Activated naive CD4-positive, alpha-beta T cell treated with Interleukin-2 at 50 U/mL for 16 hours (primary cell): ENCODE results near the gene KIF21B.
"Not testable (repeated sequence)": the region's sequence is repeated elsewhere in the genome, so short reads cannot be mapped to it uniquely, and the experiment has no call there.

Experiments used
- DNase-seq: peaks from one replicate; pipeline ENCODE4 v3.0.0-alpha.2; 2020

KIF21B gene

GRCh38 chr1:200969726-200970561, 53.6 kb downstream of the KIF21B start:
- DNase-seq: no peak

GRCh38 chr1:200968469-200969410, 54.8 kb downstream of the KIF21B start:
- DNase-seq: no peak

DNA sequence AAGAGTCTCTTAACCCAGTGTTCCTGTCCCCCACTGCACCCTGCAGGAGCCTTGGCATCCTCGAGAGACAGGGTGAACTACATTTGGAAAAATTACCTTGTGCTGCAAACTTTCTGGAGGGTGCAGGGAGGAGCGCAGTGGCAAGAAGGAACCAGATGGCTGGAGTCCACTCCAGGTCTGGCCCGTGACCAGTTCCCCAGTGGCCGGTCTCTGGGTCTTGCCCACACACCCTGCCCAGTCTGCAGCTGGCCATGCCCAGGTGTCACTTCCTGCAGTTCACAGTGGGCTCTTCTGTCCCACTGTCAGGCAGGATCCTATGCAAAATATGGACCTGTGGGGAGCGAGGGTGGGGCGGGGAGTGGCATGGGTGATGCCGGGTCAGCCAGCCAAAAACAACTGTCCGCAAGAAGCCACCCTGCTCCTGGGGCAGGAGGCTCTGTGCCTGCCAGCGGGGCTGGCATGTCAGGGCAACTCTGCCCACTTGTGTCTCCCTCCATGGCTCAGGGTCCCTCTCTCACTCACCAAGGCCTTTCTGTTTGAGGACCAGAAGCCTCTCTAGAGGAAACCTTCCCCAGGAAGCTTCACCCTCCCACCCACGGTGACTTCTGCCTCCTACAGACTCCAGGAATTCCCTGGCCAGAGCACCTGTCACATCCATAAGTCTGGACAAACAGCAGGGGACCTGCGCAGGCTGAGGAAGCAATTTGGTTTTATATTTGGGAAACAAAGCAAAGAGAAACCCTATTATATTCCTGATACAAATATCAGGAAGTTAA, 55.6 kb downstream of the KIF21B start:
- DNase-seq: no peak

DNA sequence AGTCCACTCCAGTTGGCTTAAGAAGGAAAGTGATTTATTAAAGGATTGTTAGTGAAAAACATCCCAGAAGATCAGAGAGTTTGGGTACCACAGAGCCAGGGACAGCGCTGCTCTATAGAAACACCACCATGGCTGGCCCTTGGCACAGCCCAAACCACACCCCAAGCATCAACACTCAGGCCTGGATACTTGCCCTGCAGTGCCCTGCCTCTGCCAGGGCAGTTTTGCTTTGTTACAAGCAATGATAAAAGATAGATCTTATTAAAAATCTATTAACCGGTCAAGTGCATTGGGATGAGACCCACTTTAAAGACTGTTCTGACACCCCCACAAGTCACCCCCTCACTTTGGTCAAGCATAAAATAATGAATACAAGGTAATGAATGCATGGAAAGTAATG, 56.6 kb downstream of the KIF21B start:
- DNase-seq: no peak

- DNase-seq: no peak
Measured at GRCh38 chr1:200965111-200965805, 58.3 kb downstream of the KIF21B start.

DNA sequence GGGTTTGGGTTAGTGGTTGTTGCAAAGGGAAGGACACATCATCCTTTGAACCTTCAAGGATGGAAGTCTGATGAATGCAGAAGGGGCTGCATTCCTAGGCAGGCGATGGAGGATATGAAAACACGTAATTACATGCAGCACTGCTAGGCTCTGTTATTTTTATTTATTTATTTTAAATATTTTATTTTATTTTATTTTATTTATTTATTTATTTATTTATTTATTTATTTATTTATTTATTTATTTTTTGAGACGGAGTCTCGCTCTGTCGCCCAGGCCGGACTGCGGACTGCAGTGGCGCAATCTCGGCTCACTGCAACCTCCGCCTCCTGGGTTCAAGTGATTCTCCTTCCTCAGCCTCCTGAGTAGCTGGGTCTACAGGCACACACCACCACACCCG, 59.6 kb downstream of the KIF21B start:
- not testable (repeated sequence) for DNase-seq

- DNase-seq: no peak
Measured at GRCh38 chr1:200963076-200963475, 60.4 kb downstream of the KIF21B start.

DNA sequence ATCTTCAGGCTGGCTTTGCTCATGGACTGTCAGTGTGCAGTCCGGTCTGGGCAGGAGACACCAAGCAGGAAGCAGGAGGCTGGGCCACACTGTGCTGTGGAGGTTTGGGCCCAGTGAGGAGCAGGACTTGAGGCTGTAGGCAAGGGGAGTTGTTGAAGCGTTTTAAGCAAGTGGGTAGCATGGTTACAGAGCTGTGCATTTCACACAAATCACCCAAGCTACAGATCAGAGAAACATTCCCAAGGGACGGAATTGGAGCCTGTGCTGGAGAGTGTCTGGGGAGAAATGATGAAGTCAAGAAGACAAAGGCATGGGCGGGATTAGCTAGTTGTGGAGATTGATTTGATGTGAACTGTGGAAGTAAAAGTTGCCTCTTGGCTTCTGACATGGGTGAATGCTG, 60.9 kb downstream of the KIF21B start:
- no peak for DNase-seq

DNA sequence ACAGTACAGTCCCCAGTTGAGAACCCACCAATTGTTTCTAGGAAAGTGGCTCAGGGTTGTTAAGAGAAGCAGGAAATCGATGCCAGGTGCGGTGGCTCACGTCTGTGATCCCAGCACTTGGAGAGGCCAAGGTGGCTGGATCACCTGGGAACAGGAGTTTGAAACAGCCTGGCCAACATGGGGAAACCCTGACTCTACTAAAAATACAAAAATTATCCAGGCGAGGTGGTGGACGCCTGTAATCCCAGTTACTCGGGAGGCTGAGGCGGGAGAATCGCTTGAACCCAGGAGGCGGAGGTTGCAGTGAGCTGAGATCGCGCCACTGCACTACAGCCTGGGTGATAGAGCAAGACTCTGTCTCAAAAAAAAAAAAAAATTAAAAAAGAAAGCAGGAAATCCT, 61.4 kb downstream of the KIF21B start:
- not testable (repeated sequence) for DNase-seq

GRCh38 chr1:200960948-200961340, 62.6 kb downstream of the KIF21B start:
- no peak for DNase-seq

- no peak for DNase-seq
Measured at GRCh38 chr1:200960236-200960947, 63.1 kb downstream of the KIF21B start.

DNA sequence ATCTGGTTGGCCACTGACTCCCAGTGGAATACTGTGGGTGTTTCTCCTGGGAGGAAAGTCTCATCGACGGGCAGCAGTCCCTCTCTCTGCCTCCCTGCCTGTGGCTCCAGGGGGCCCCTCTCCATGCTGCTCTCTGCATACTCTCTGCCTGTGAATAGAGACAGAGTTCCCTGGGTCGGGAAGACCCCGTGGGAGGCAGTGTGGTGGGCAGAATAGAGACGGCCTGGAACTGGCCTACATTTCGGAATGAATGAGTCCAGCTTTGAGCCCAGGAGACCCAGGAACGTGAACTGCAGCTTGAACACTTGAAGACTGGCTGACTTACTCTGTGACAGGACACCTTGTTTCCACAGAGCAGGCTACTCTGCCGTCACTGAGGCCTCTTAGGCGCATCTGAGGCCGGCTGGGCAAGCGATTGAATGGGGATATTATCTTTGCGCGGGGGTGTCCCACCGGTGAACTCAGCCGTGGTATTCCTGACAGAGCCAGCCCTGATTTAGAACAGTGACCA, 64.0 kb downstream of the KIF21B start:
- DNase-seq: no peak

GRCh38 chr1:200958597-200958996, 64.9 kb downstream of the KIF21B start:
- DNase-seq: no peak

DNA sequence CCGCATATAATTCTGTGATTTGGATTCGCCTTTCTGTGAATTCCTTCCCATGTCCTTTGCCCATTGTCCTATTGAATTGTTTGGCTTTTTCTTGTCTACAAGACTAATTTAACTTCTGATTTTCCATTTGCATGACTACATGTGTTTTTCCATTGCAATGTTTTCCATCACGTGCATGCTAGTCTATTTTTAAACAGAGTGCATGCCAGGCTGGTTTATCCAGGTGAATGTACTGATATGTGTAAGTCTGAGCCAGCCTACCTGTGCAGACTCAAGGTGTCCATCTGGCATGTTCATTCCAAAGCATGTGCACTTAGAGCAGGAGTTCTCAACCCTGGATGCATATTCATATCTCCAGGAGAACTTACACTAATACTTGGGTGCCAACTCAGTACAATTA, 69.1 kb downstream of the KIF21B start:
- DNase-seq: no peak

DNA sequence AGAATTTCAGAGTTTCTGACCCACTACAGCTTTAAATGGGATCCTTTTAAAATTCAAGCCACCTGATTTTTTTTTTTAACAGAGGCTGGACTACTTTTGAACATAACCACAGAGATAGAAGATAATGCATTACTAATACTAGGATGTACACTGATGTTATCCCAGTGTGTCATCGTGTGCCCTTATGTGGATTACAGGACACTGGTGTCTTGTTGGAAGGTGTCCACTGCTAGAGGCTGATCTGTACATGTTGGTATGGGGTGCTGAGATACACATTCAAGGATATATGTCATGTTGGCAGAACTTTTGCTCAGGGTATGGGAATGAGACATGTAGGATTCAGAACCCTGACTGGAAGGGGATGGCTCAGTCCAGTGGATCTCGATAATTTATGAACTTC, 72.5 kb downstream of the KIF21B start:
- DNase-seq: no peak

GRCh38 chr1:200949626-200950025, 73.9 kb downstream of the KIF21B start:
- DNase-seq: no peak

DNA sequence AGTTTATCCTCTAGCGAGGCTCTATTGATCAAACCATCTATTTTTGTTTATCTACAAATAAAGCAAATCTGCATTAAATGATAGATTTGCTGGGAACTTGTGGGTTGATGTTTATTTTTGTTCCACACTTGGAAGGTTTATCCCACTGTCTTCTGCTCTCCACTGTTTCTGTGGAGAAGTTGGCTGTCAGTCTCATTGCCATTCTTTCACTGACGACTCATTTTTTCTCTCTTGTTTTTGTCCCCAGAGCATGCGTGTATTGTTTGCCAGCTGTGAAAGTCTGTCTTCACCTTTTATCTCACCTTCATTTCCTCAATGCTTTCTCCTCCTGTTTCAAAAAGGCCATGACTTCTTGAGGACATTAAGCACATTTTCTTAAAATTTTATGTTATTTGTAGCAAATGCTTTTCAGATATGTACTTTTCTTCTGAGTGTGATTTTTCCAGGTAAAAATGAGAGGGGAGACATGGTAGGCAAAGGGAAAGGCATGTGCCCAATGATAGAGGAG, 76.4 kb downstream of the KIF21B start:
- DNase-seq: no peak

- DNase-seq: no peak
Measured at GRCh38 chr1:200945111-200945510, 78.4 kb downstream of the KIF21B start.

DNA sequence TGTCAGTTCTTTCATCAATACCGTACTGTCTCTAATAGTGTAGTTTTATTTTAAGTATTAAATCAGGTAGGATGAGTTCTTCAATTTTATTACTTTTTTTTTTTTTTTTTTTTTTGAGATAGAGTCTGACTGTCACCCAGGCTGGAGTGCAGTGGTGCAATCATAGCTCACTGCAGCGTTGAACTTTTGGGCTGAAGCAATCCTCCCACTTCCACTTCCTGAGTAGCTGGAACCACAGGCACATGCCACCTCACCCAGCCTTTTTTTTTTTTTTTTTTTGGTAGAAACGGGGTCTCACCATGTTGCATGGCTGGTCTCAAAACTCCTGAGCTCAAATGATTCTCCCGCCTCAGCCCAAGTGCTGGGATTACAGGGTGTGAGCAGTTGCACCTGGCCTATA, 84.6 kb downstream of the KIF21B start:
- no peak for DNase-seq

DNA sequence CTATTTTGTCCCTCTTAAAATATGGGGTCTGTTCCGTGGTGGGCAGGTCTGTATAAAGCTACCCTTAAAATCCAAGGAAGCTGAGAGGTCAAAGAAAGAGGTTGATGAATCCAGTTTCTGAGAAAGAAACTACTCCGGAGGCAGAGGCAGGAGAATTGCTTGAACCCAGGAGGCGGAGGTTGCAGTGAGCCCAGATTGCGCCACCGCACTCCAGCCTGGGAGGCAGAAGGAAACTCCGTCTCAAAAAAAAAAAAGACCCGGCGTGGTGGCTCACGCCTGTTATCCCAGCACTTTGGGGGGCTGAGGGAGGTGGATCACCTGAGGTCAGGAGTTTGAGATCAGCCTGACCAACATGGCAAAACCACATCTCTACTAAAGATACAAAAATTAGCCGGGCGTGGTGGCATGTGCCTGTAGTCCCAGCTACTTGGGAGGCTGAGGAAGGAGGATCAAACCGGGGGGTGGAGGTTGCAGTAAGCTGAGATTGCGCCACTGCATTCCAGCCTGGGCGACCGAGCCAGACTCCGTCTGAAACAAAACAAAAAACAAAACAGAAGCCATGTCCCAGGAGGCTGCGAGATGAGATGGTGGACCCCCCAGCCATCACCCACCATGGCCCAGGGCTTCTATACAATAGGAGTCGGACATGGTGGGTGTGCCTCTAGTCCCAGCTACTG, 88.1 kb downstream of the KIF21B start:
- not testable (repeated sequence) for DNase-seq
